Left renal cortex interstitium (tissue), 4 donors: ENCODE data around the gene PLK5. TPM values are rescaled to one million over a fixed set of nuclear protein-coding genes. Genes with fewer than 3 reads are reported as not detected.

ENCODE experiments used
- DNase-seq, 4 donors: peaks; one replicate each; pipeline ENCODE4 v3.0.0-alpha.2; 2013; ENCODE audit warnings: low read depth in 4 of 4, low spot score in 2 of 4, missing footprints in 1 of 4
- polyA plus RNA-seq, 4 donors: library from polyadenylated mRNA; unstranded; fragments of 120-200 nt; gene quantifications; one replicate each; pipeline ENCODE4 v1.2.1, GENCODE V29; 2013; ENCODE audit not compliant: insufficient read length in 4 of 4

Gene PLK5
- polyA plus RNA-seq, 4 donors: 0.06 to 0.46 (median 0.43) TPM

- no peak for DNase-seq
Measured at GRCh38 chr19:1574354-1575136, 50.7 kb downstream of the PLK5 start.

GRCh38 chr19:1575323-1576241 is 51.7 kb downstream of the PLK5 start:
- DNase-seq: no peak

- DNase-seq: no peak
Measured at GRCh38 chr19:1576242-1577089, 52.6 kb downstream of the PLK5 start.

- DNase-seq: no peak
Measured at GRCh38 chr19:1577090-1577928, 53.4 kb downstream of the PLK5 start.

- DNase-seq: no peak
Measured at GRCh38 chr19:1577929-1578618, 54.2 kb downstream of the PLK5 start.

GRCh38 chr19:1579222-1579621 is 55.3 kb downstream of the PLK5 start:
- no peak for DNase-seq

- DNase-seq: no peak
Measured at GRCh38 chr19:1580382-1580781, 56.5 kb downstream of the PLK5 start.

GRCh38 chr19:1580957-1581356 is 57.1 kb downstream of the PLK5 start:
- no peak for DNase-seq

GRCh38 chr19:1582201-1582600 is 58.3 kb downstream of the PLK5 start:
- no peak for DNase-seq

- no peak for DNase-seq
Measured at GRCh38 chr19:1584500-1585242, 60.8 kb downstream of the PLK5 start.

- no peak for DNase-seq
Measured at GRCh38 chr19:1585243-1585580, 61.3 kb downstream of the PLK5 start.

Other genes with a start within 250 kb of the PLK5 start
- gene FAM174C, start 248.5 kb upstream of the PLK5 start, polyA plus RNA-seq: 10 to 100 TPM; 13.3 to 30.9 (median 26.1) TPM
- 1 to 10 TPM; 1.8 to 5.8 (median 4.3) TPM for gene EFNA2, start 238.2 kb upstream of the PLK5 start, polyA plus RNA-seq
- gene NDUFS7, start 140.2 kb upstream of the PLK5 start, polyA plus RNA-seq: 10 to 100 TPM; 43.6 to 99.1 (median 85.1) TPM
- gene GAMT, start 122.5 kb upstream of the PLK5 start, polyA plus RNA-seq: 10 to 100 TPM; 24.4 to 44.5 (median 40.2) TPM
- 100 to 1,000 TPM in 2 of 4 donors, 10 to 100 TPM in 2; 67.1 to 110 (median 95.0) TPM for gene DAZAP1, start 116.5 kb upstream of the PLK5 start, polyA plus RNA-seq
- 1,000 to 10,000 TPM in 1 of 4 donors, 100 to 1,000 TPM in 3; 623 to 1,048 (median 767) TPM for gene RPS15, start 85.7 kb upstream of the PLK5 start, polyA plus RNA-seq
- gene APC2, start 74.0 kb upstream of the PLK5 start, polyA plus RNA-seq: 1 to 10 TPM; 1.1 to 2.0 (median 1.8) TPM
- 10 to 100 TPM; 17.1 to 38.3 (median 33.1) TPM for gene C19orf25, start 44.9 kb upstream of the PLK5 start, polyA plus RNA-seq
- 10 to 100 TPM in 1 of 4 donors, 1 to 10 TPM in 3; 3.5 to 11.6 (median 7.4) TPM for gene PCSK4, start 33.7 kb upstream of the PLK5 start, polyA plus RNA-seq
- 10 to 100 TPM; 12.5 to 24.8 (median 18.2) TPM for gene REEP6, start 32.9 kb upstream of the PLK5 start, polyA plus RNA-seq
- 1 to 10 TPM in 1 of 4 donors, under 1 TPM in 3; 0.23 to 1.2 (median 0.92) TPM for gene ADAMTSL5, start 11.1 kb upstream of the PLK5 start, polyA plus RNA-seq
- 10 to 100 TPM; 17.8 to 45.1 (median 32.6) TPM for gene MEX3D, start 44.2 kb downstream of the PLK5 start, polyA plus RNA-seq
- 10 to 100 TPM; 43.4 to 85.4 (median 75.7) TPM for gene MBD3, start 68.8 kb downstream of the PLK5 start, polyA plus RNA-seq
- gene UQCR11, start 81.4 kb downstream of the PLK5 start, polyA plus RNA-seq: 100 to 1,000 TPM in 3 of 4 donors, 10 to 100 TPM in 1; 98.3 to 185 (median 125) TPM
- gene TCF3, start 128.5 kb downstream of the PLK5 start, polyA plus RNA-seq: 100 to 1,000 TPM in 3 of 4 donors, 10 to 100 TPM in 1; 90.2 to 139 (median 124) TPM
- under 1 TPM in 2 of 4 donors, not detected in 2; 0.05 to 0.08 TPM for gene ONECUT3, start 229.4 kb downstream of the PLK5 start, polyA plus RNA-seq